H7 (cell line): ENCODE measurements around the gene HSBP1. TPM values are rescaled to one million over a fixed set of nuclear protein-coding genes. Genes with fewer than 3 reads are reported as not detected.

ENCODE experiments used
- DNase-seq: peaks from one replicate; pipeline ENCODE4 v3.0.0; 2012
- H3K27me3 ChIP-seq: 2 replicates; pipeline ENCODE4 v1.6.0; 2011; ENCODE audit warnings: mild to moderate bottlenecking, low read length; ENCODE audit not compliant: control insufficient read depth, insufficient read depth
- H3K36me3 ChIP-seq: replicated peaks from 2 replicates; pipeline ENCODE4 v1.5.1; 2011; ENCODE audit warnings: low read length; ENCODE audit not compliant: control insufficient read depth, insufficient read depth
- H3K4me3 ChIP-seq: 2 replicates; pipeline ENCODE4 v1.5.1; 2011; ENCODE audit warnings: low read depth, mild to moderate bottlenecking, control low read depth, low read length, moderate library complexity; ENCODE audit not compliant: insufficient read depth
- total RNA-seq: library from RNA; depleted of rRNA; stranded (reverse); fragments of >200 nt; shearing (Covaris generic); gene quantifications from 2 replicates; pipeline ENCODE4 v1.2.3, GENCODE V29; 2014

HSBP1 gene
- total RNA-seq, 1 experiment from 2014 or later, result 124 TPM

- Histone ChIP-seq H3K27me3 (no peaks in the 10 kb centered on the region), H3K4me3 (no peak overlapping the region), H3K36me3 (no peaks in the 10 kb centered on the region; the same call in 1 of the 2 replicates)
- no peak for DNase-seq
These were observed 6.3 kb downstream of the HSBP1 start for GRCh38 chr16:83813823-83814658.

GRCh38 chr16:83814659-83814985, 6.8 kb downstream of the HSBP1 start:
- DNase-seq, result no peak
- no peaks in the 10 kb centered on the region for H3K27me3 ChIP-seq
- no peaks in the 10 kb centered on the region; the same call in 1 of the 2 replicates for H3K36me3 ChIP-seq
- H3K4me3 ChIP-seq, result no peak overlapping the region

- Histone ChIP-seq H3K36me3 (no peaks in the 10 kb centered on the region), H3K4me3 (no peak overlapping the region), H3K27me3 (no peaks in the 10 kb centered on the region)
- DNase-seq, result no peak
These were observed 9.2 kb downstream of the HSBP1 start for GRCh38 chr16:83817022-83817421.

- Histone ChIP-seq H3K27me3 (no peaks in the 10 kb centered on the region), H3K36me3 (no peaks in the 10 kb centered on the region), H3K4me3 (no peak overlapping the region)
- DNase-seq, result no peak
These were observed 10.5 kb downstream of the HSBP1 start for GRCh38 chr16:83818276-83818675.

- Histone ChIP-seq H3K36me3 (no peaks in the 10 kb centered on the region), H3K27me3 (no peaks in the 10 kb centered on the region), H3K4me3 (no peak overlapping the region)
- no peak for DNase-seq
These were observed 11.6 kb downstream of the HSBP1 start for GRCh38 chr16:83819361-83819760.

GRCh38 chr16:83826146-83826913, 18.6 kb downstream of the HSBP1 start:
- Histone ChIP-seq H3K36me3 (no peaks in the 10 kb centered on the region), H3K4me3 (no peak overlapping the region), H3K27me3 (no peaks in the 10 kb centered on the region)
- DNase-seq, result peak; percentile 90

- peak; percentile 60 for DNase-seq
- Histone ChIP-seq H3K36me3 (no peaks in the 10 kb centered on the region), H3K27me3 (no peaks in the 10 kb centered on the region), H3K4me3 (no peak overlapping the region)
These were observed 22.5 kb downstream of the HSBP1 start for GRCh38 chr16:83830091-83830768.

- no peaks in the 10 kb centered on the region for H3K27me3 ChIP-seq
- DNase-seq, result no peak
- H3K36me3 ChIP-seq, result no peaks in the 10 kb centered on the region
- H3K4me3 ChIP-seq, result no peak overlapping the region
These were observed 23.1 kb downstream of the HSBP1 start for GRCh38 chr16:83830769-83831455.

GRCh38 chr16:83831456-83831987, 23.7 kb downstream of the HSBP1 start:
- Histone ChIP-seq H3K27me3 (no peaks in the 10 kb centered on the region), H3K4me3 (no peak overlapping the region), H3K36me3 (no peaks in the 10 kb centered on the region)
- no peak for DNase-seq

GRCh38 chr16:83833921-83834320, 26.1 kb downstream of the HSBP1 start:
- no peak for DNase-seq
- Histone ChIP-seq H3K36me3 (no peaks in the 10 kb centered on the region), H3K4me3 (no peak overlapping the region), H3K27me3 (no peaks in the 10 kb centered on the region)

GRCh38 chr16:83835586-83836566, 28.1 kb downstream of the HSBP1 start:
- Histone ChIP-seq H3K36me3 (no peaks in the 10 kb centered on the region), H3K4me3 (no peak overlapping the region)

GRCh38 chr16:83837566-83837965, 29.8 kb downstream of the HSBP1 start:
- Histone ChIP-seq H3K36me3 (no peaks in the 10 kb centered on the region), H3K4me3 (no peak overlapping the region), H3K27me3 (no peaks in the 10 kb centered on the region)
- no peak for DNase-seq

More at GRCh38 chr16:83835586-83836566, 28.1 kb downstream of the HSBP1 start:
- no peaks in the 10 kb centered on the region for H3K27me3 ChIP-seq
- DNase-seq, result no peak

GRCh38 chr16:83838151-83838550, 30.4 kb downstream of the HSBP1 start:
- Histone ChIP-seq H3K4me3 (no peak overlapping the region), H3K27me3 (no peaks in the 10 kb centered on the region), H3K36me3 (no peaks in the 10 kb centered on the region)
- no peak for DNase-seq
